HepG2 (cell line): ENCODE measurements around the gene FIZ1. TPM values are rescaled to one million over a fixed set of nuclear protein-coding genes. Genes with fewer than 3 reads are reported as not detected.

Experiments
- ASH2L ChIP-seq: fragments of 300-600, 200-600 bp; sonication (generic); IDR thresholded peaks from 2 replicates; pipeline ENCODE4 v1.7.0; 2017; ENCODE audit warnings: low read depth, mild to moderate bottlenecking, moderate library complexity, mixed read lengths, low read length; ENCODE audit not compliant: insufficient read length
- MTA3 ChIP-seq: sonication (generic); formaldehyde crosslinking; IDR thresholded peaks from 2 replicates; pipeline ENCODE4 v1.4.0; 2020; ENCODE audit warnings: missing genetic modification reagents
- PHF8 ChIP-seq: sonication (generic); formaldehyde crosslinking; IDR thresholded peaks from 2 replicates; pipeline ENCODE4 v1.5.0; 2020; ENCODE audit warnings: missing genetic modification reagents
- SRSF4 ChIP-seq: fragments of 200-400 bp; formaldehyde crosslinking; IDR thresholded peaks from one replicate; pipeline ENCODE4 v1.6.1; 2018; ENCODE audit warnings: mild to moderate bottlenecking, low read depth, low read length, moderate library complexity; ENCODE audit not compliant: poor library complexity, severe bottlenecking
- TSC22D2 ChIP-seq: sonication (generic); formaldehyde crosslinking; IDR thresholded peaks from 2 replicates; pipeline ENCODE4 v1.5.1; 2020; ENCODE audit warnings: missing genetic modification reagents, mild to moderate bottlenecking, borderline replicate concordance
- ZBTB4 ChIP-seq: sonication (generic); formaldehyde crosslinking; IDR thresholded peaks from 2 replicates; pipeline ENCODE4 v1.4.0; 2020; ENCODE audit warnings: missing genetic modification reagents, mild to moderate bottlenecking, borderline replicate concordance
- ZMYM4 ChIP-seq: sonication (generic); formaldehyde crosslinking; IDR thresholded peaks from 2 replicates; pipeline ENCODE4 v1.8.1; 2023; ENCODE audit warnings: mild to moderate bottlenecking, missing genetic modification reagents
- ZNF225 ChIP-seq: sonication (generic); formaldehyde crosslinking; IDR thresholded peaks from 2 replicates; pipeline ENCODE4 v1.4.0; 2020; ENCODE audit warnings: mild to moderate bottlenecking, missing genetic modification reagents
- ZNF274 ChIP-seq: sonication (generic); formaldehyde crosslinking; IDR thresholded peaks from 2 replicates; pipeline ENCODE4 v1.5.1; 2020; ENCODE audit warnings: mild to moderate bottlenecking, missing genetic modification reagents
- ZNF432 ChIP-seq: sonication (generic); formaldehyde crosslinking; IDR thresholded peaks from 2 replicates; pipeline ENCODE4 v1.5.0; 2020; ENCODE audit warnings: missing genetic modification reagents, mild to moderate bottlenecking, borderline replicate concordance
- ZNF607 ChIP-seq: sonication (generic); formaldehyde crosslinking; IDR thresholded peaks from 2 replicates; pipeline ENCODE4 v1.5.1; 2020; ENCODE audit warnings: missing genetic modification reagents, mild to moderate bottlenecking, borderline replicate concordance
- ZNF749 ChIP-seq: sonication (generic); formaldehyde crosslinking; IDR thresholded peaks from 2 replicates; pipeline ENCODE4 v1.8.0; 2022; ENCODE audit warnings: mild to moderate bottlenecking, missing genetic modification reagents, moderate library complexity, borderline replicate concordance
- ZNF891 ChIP-seq: sonication (generic); formaldehyde crosslinking; IDR thresholded peaks from 2 replicates; pipeline ENCODE4 v1.5.0; 2020; ENCODE audit warnings: mild to moderate bottlenecking, missing genetic modification reagents
- polyA plus RNA-seq, 8 experiments: library from polyadenylated mRNA; depleted of rRNA in 3 of 8; stranded (reverse) in 7 of 8; unstranded in 1 of 8; fragments of >200 nt; fragmentation: Illumina TruSeq in 4 of 8; extraction: Trizol in 4 of 8; gene quantifications; 2 replicates each; pipeline versions ENCODE4 v1.2.1 to v1.2.3, GENCODE V29; 2011 to 2016; ENCODE audit warnings: low read depth in 4 of 8, missing spikeins in 1 of 8, mixed read lengths in 1 of 8; ENCODE audit not compliant: insufficient read depth in 1 of 8
- total RNA-seq, 5 experiments: library from RNA; depleted of rRNA; stranded (reverse); fragments of >200 nt; fragmentation: Illumina TruSeq; extraction: Trizol; gene quantifications; 2 replicates each; pipeline ENCODE4 v1.2.3, GENCODE V29; 2016; ENCODE audit warnings: low read depth in 1 of 5
- TF ChIP-seq, protein P1 (sequence below): sonication (generic); formaldehyde crosslinking; IDR thresholded peaks from 2 replicates; pipeline ENCODE4 v1.8.1; 2022; ENCODE audit warnings: mild to moderate bottlenecking, missing genetic modification reagents
- TF ChIP-seq, protein P2 (sequence below): sonication (generic); formaldehyde crosslinking; IDR thresholded peaks from 2 replicates; pipeline ENCODE4 v1.5.1; 2020; ENCODE audit warnings: mild to moderate bottlenecking, missing genetic modification reagents, borderline replicate concordance
- TF ChIP-seq, protein P3 (sequence below): sonication (generic); formaldehyde crosslinking; conservative IDR thresholded peaks from 2 replicates; pipeline ENCODE4 v1.8.0; 2022; ENCODE audit warnings: mild to moderate bottlenecking, moderate library complexity, missing genetic modification reagents

FIZ1 gene
- total and polyA plus RNA-seq, 2 of the 13 experiments (the other 11 are each of a cell fraction or from before 2014, with no cell fraction given): 3.6 to 5.9 TPM

DNA sequence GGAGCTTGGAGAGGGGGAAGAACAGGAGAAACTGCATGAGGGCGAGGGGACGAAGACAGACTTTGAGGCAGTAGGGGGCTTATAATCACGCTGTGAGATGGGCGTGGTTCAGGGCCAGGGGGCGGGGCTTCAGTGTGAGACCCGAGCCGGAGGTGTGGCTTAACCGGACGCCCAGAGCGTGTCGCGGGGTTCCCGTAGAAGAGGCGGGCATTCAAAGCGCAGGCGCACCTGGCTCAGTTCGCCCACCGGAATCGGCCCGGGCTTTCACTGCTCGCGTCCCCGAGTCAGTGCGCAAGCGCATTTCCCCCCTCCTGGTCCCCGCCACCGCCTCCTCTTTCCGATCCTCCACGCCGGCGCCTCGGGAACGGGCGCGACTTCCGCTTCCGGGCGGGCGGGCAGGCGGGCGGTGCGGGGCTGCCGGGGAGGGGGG is 5.9 kb upstream of the FIZ1 start (continued):
- TF ChIP-seq ZNF749 (CRISPR knock-in tag): no peak
- TF ChIP-seq ZBTB4 (CRISPR knock-in tag): no peak
- no peak for TF ChIP-seq ZNF225
- 0 out of 2 replicates have a peak, but pooled peaks have one; percentile 2 for TF ChIP-seq ZNF607 (CRISPR knock-in tag)
- TF ChIP-seq, protein P1, sequence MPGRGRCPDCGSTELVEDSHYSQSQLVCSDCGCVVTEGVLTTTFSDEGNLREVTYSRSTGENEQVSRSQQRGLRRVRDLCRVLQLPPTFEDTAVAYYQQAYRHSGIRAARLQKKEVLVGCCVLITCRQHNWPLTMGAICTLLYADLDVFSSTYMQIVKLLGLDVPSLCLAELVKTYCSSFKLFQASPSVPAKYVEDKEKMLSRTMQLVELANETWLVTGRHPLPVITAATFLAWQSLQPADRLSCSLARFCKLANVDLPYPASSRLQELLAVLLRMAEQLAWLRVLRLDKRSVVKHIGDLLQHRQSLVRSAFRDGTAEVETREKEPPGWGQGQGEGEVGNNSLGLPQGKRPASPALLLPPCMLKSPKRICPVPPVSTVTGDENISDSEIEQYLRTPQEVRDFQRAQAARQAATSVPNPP (CRISPR knock-in tag): no peak
- TF ChIP-seq ZNF432: no peak
- TF ChIP-seq MTA3 (CRISPR knock-in tag): no peak
- TF ChIP-seq TSC22D2 (CRISPR knock-in tag): no peak
- TF ChIP-seq SRSF4: no peak
- no peak for TF ChIP-seq ZNF891
- no peak; the same call in 1 of the 2 replicates for TF ChIP-seq PHF8 (CRISPR knock-in tag)
- TF ChIP-seq ASH2L: no peak
- TF ChIP-seq, protein P2, sequence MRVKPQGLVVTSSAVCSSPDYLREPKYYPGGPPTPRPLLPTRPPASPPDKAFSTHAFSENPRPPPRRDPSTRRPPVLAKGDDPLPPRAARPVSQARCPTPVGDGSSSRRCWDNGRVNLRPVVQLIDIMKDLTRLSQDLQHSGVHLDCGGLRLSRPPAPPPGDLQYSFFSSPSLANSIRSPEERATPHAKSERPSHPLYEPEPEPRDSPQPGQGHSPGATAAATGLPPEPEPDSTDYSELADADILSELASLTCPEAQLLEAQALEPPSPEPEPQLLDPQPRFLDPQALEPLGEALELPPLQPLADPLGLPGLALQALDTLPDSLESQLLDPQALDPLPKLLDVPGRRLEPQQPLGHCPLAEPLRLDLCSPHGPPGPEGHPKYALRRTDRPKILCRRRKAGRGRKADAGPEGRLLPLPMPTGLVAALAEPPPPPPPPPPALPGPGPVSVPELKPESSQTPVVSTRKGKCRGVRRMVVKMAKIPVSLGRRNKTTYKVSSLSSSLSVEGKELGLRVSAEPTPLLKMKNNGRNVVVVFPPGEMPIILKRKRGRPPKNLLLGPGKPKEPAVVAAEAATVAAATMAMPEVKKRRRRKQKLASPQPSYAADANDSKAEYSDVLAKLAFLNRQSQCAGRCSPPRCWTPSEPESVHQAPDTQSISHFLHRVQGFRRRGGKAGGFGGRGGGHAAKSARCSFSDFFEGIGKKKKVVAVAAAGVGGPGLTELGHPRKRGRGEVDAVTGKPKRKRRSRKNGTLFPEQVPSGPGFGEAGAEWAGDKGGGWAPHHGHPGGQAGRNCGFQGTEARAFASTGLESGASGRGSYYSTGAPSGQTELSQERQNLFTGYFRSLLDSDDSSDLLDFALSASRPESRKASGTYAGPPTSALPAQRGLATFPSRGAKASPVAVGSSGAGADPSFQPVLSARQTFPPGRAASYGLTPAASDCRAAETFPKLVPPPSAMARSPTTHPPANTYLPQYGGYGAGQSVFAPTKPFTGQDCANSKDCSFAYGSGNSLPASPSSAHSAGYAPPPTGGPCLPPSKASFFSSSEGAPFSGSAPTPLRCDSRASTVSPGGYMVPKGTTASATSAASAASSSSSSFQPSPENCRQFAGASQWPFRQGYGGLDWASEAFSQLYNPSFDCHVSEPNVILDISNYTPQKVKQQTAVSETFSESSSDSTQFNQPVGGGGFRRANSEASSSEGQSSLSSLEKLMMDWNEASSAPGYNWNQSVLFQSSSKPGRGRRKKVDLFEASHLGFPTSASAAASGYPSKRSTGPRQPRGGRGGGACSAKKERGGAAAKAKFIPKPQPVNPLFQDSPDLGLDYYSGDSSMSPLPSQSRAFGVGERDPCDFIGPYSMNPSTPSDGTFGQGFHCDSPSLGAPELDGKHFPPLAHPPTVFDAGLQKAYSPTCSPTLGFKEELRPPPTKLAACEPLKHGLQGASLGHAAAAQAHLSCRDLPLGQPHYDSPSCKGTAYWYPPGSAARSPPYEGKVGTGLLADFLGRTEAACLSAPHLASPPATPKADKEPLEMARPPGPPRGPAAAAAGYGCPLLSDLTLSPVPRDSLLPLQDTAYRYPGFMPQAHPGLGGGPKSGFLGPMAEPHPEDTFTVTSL (CRISPR knock-in tag): no peak
- TF ChIP-seq ZMYM4 (CRISPR knock-in tag): no peak
- TF ChIP-seq, protein P3, sequence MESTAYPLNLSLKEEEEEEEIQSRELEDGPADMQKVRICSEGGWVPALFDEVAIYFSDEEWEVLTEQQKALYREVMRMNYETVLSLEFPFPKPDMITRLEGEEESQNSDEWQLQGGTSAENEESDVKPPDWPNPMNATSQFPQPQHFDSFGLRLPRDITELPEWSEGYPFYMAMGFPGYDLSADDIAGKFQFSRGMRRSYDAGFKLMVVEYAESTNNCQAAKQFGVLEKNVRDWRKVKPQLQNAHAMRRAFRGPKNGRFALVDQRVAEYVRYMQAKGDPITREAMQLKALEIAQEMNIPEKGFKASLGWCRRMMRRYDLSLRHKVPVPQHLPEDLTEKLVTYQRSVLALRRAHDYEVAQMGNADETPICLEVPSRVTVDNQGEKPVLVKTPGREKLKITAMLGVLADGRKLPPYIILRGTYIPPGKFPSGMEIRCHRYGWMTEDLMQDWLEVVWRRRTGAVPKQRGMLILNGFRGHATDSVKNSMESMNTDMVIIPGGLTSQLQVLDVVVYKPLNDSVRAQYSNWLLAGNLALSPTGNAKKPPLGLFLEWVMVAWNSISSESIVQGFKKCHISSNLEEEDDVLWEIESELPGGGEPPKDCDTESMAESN: 0 out of 2 replicates have a peak, but pooled peaks have one; percentile 29
- no peak for TF ChIP-seq ZNF274 (CRISPR knock-in tag)
